ENCODE data around the gene OTOP3. TPM values are rescaled to one million over a fixed set of nuclear protein-coding genes. Genes with fewer than 3 reads are reported as not detected.

The OTOP3 gene
- total RNA-seq, 1 experiment from 2014 or later: not detected

- no peak for DNase-seq (ENCODE audit: low read depth)
Measured at GRCh38 chr17:74938194-74938950, 2.7 kb downstream of the OTOP3 start.

GRCh38 chr17:74939534-74939933, 3.8 kb downstream of the OTOP3 start:
- no peak for DNase-seq (ENCODE audit: low read depth)

- DNase-seq (ENCODE audit: low read depth): no peak
Measured at GRCh38 chr17:74941128-74941725, 5.5 kb downstream of the OTOP3 start.

GRCh38 chr17:74943808-74944522, 8.3 kb downstream of the OTOP3 start:
- DNase-seq (ENCODE audit: low read depth): no peak

GRCh38 chr17:74945543-74945942, 9.8 kb downstream of the OTOP3 start:
- no peak for DNase-seq (ENCODE audit: low read depth)

- no peak for DNase-seq (ENCODE audit: low read depth)
Measured at GRCh38 chr17:74946641-74947040, 10.9 kb downstream of the OTOP3 start.

GRCh38 chr17:74947041-74947754, 11.5 kb downstream of the OTOP3 start:
- no peak for DNase-seq (ENCODE audit: low read depth)

GRCh38 chr17:74949455-74950115, 13.9 kb downstream of the OTOP3 start:
- no peak for DNase-seq (ENCODE audit: low read depth)

GRCh38 chr17:74950207-74950606, 14.5 kb downstream of the OTOP3 start:
- DNase-seq (ENCODE audit: low read depth): no peak

- DNase-seq (ENCODE audit: low read depth): no peak
Measured at GRCh38 chr17:74951065-74951464, 15.4 kb downstream of the OTOP3 start.

- DNase-seq (ENCODE audit: low read depth): no peak
Measured at GRCh38 chr17:74951680-74952421, 16.2 kb downstream of the OTOP3 start.

GRCh38 chr17:74952431-74953133, 16.9 kb downstream of the OTOP3 start:
- DNase-seq (ENCODE audit: low read depth): no peak

GRCh38 chr17:74953134-74953687, 17.5 kb downstream of the OTOP3 start:
- no peak for DNase-seq (ENCODE audit: low read depth)

- DNase-seq (ENCODE audit: low read depth): no peak
Measured at GRCh38 chr17:74954115-74954514, 18.4 kb downstream of the OTOP3 start.

GRCh38 chr17:74954665-74955421, 19.1 kb downstream of the OTOP3 start:
- DNase-seq (ENCODE audit: low read depth): no peak

- DNase-seq (ENCODE audit: low read depth): no peak
Measured at GRCh38 chr17:74956093-74956492, 20.4 kb downstream of the OTOP3 start.

- DNase-seq (ENCODE audit: low read depth): peak; percentile 19
Measured at GRCh38 chr17:74957935-74958740, 22.4 kb downstream of the OTOP3 start.
